ENCODE data around the gene TRIM26.
"Not testable (repeated sequence)": the region's sequence is repeated elsewhere in the genome, so short reads cannot be mapped to it uniquely, and the experiment has no call there.

The TRIM26 gene

DNA sequence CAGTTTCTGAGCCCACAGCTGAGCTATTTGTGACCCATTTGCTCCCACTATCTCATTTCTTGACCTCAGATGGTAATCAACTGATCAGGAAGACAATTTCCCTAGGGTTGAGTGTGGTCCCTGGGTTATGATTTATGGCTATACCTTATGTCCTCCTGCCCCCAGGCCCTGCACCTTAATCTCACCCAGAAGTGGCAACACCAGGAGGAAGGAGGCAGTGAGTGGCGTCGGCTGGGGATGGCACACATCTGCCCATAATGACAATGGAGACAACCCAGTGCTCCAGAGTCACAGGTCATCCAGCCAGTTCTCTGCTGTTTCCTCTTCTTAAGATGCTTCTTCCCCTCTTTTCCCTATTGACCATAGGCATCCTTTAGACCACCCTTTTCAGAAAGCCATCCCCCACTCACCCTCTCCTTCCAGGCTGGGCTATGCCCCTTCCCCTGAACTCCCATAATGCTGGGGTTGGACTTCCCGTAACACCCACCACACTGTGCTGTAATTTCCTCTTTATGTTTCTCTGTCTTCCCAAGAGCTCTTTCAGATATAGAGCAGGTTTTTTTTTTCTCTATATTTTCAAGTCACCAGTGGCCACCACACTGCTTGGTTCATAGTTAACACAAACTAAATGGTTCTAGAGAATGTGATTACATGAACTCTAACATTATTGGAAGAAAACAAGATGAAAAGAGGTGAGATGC, 60.1 kb downstream of the TRIM26 start:
- no peak for DNase-seq (ENCODE audit: low spot score)

DNA sequence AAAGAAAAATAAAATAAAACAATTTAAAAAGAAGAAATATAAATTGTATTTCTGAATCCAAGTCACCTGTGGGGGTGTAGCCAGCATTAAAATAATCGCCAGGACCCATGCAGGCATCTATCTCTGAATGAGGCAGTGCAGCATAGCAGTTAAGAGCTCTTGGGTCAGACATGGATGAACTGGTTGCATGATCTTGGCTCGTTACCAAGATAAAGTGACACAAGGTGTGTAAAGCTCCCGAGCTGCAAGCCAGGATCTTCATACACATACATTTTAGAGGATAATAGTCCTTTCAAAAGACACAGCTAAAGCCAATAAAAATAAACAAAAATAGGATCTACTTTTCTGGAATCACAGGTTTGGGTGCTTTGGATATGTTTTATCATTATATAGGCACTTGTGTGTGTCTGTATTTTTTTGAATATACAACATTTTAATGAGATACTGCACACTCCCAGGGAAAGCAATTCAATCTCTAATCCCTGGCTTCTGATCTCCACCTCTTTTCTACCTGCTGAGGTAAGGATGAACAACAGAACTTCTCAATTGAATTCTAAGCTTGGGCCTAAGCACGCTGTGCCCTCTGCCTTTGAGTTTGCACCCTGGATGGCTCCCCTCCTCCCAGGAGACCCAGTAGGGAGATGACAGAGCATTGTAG, 61.1 kb downstream of the TRIM26 start:
- no peak for DNase-seq (ENCODE audit: low spot score)

DNA sequence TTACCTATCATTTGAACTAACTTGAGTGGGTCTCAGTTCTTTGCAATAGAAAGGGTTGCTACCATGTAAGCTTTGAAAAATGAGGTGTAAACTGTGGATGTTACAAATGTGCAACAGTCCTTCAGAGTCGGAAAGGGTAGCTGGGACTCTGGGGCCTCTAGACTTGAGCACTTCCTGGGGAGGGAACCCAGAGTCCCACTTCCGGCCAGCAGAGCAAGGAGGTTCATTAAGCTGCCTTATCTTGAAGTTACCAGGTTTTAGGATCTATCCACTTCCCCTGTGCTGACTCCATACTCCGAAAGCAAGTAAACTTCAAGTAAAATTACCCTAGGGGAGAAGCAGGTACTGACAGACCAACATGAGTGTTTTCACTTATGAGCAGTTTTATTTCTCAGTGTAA, 61.6 kb downstream of the TRIM26 start:
- DNase-seq (ENCODE audit: low spot score) = no peak

DNA sequence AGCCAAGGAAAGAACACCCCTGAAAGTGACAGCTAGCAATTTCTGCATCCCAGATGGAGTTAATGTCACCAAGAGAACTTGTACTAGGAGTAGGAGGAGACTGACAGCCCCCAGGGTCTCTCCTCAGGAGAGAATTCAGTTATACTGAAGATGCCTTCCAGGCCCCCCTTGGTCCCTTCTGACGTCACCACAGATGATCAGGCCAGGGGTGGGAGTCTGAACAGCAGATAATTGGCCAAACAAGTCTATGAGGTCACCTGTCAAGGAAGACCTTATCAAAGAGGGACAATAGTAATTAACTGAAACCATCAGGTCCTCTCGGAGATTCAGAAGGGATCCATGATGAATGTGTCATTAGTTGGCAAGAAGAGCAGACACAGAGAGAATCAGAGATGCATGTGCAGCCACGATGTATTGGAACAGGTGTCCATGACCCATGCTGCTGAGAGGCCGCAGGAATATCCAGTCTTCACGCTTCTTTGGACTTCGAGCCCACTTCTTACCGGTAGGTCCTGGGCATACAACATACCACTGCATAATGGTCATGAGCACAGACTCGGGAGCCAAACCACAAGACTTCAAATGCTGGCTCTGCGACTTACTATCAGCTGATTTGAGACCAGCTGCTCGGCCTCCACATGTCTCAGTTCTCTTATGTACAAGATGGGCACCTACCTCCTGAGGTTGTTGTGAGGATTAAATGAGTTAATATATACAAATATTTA, 62.4 kb downstream of the TRIM26 start:
- no peak for DNase-seq (ENCODE audit: low spot score)

DNA sequence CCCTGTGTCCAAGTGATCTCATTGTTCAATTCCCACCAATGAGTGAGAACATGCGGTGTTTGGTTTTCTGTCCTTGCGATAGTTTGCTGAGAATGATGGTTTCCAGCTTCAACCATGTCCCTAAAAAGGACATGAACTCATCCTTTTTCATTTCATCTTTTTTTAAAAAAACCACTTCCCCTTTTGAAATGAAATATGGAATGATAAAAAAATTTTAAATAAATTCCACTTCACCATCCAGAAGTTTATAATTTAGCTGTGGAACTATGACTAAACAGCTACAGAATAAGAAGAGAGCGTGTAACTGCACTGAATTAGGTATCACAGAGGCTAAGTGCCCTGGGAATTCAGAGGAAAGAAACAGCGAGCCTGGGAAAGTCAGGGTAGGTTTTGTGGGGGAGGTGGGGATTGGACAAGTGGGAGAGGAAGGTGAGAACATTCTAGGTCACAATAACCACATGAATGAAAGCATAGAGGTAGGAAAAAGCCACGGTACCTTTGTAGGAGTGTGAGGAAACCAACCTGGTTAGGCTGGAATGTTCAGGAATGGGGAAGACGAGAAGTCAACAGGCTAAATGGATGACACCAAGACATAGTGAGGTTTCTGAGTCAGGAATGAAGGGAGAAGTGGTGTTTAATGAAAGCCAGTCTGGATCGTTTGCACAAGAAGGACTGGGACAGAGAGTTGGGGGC, 63.2 kb downstream of the TRIM26 start:
- DNase-seq (ENCODE audit: low spot score) = peak; percentile 91

DNA sequence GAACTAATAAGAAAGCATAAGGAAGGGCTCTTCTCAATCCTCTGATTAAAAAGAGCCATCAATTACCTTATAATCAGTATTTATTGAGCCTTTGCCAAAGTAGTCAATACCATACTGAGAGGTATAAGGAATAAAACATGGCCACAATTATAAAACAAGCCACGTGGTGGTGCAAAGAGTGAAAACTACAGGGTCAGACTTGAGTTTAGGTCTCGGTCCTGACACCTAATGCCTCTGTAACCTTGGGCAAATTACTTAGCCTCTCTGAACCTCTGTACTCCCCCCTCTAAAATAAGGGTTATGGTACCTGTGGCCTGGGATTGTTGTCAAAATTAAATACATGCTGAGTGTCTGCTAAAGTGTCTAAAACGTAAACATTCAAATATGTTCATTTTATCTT, 64.0 kb downstream of the TRIM26 start:
- no peak for DNase-seq (ENCODE audit: low spot score)

DNA sequence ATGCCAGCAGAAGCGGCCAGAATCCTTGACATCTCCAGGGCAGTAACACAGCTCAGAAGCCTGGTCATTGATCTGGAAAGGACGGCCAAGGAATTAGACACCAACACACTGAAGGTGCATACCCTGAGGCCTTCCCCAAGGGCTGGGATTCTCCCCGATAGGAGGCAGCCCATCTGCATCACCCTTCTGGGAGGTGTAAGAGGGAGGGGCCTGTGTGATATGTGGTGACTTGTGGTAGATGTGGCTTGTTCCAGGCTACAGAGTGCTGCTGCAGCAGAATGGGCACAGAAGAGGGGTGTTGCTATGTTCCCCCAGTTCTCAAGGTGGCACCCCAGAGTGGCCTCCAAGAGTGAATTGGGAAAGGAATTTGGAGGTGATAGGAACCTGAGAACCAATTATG, 66.1 kb downstream of the TRIM26 start:
- no peak for DNase-seq (ENCODE audit: low spot score)

DNA sequence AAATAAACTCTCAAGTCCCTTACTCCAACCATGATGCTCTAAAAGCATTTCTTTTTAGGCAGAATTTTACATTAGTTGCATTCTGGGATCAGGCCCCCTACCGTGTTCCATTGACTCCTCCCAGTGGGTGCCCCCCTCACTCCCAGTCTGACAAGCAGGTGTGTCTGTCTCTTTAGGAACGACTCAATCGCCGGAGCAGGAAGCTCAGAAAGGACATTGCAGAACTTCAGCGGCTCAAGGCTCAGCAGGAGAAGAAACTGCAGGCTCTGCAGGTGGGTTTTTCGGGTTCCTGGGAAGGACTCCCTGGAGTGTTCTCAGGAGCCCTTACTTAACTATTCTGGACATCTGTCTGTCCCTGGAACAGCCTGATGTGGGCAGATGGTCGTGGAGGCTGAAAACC, 67.4 kb downstream of the TRIM26 start:
- DNase-seq (ENCODE audit: low spot score) = no peak

DNA sequence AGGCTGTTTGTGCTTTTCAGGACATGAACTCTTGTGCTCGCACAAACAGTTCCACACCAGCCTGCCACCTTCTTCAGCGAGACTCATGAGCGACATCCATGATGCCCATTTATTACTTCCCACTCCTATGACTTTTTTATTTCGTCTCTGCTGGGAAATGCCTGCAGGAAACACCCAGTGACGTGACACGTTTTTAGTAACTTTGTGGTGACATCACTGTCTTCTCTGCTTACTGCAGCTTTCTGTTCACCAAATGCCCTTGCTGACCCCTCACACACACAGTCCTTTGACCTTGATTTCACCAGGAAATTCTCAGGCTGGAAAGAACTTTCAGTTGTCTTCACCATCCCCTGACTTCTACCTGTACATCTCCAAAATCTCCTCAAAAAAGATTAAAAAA, 68.4 kb downstream of the TRIM26 start:
- no peak for DNase-seq (ENCODE audit: low spot score)

DNA sequence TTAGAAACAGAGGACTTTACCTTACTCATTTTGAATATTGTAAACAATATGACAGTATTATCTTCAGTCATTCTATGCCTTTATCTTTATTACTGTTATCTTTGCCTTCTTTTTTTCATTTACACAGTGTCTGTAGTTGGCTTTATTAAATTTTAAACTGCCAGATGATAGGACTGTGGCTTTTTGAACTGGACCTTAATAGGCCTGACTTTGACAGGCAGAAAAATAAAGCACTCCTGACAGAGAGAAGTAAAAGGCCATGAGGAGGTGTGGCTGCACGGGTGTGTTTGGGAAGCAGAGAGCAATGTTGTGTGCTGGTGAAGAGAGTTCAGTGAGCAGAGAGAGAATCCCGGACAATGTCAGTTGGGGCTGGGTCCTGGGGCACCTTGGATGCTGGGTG, 69.4 kb downstream of the TRIM26 start:
- DNase-seq (ENCODE audit: low spot score) = no peak

DNA sequence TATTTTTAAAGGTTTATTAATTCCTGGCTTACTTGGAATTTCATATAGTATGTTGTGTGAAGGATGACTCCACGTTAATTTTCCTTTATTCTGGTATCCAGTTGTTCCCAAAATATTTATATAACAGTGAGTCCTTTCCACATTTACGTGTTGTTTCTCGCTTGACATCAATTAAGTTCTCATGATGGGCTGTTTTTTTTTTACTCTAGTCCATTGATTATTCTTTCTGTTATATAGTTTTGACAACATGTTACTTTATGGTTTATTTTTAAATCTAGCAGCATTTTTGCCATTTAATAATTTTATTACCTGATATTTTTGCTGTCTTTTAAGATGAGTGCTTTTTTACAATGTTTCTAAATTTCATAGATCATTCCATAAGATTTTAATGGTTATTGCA, 70.5 kb downstream of the TRIM26 start:
- no peak for DNase-seq (ENCODE audit: low spot score)

DNA sequence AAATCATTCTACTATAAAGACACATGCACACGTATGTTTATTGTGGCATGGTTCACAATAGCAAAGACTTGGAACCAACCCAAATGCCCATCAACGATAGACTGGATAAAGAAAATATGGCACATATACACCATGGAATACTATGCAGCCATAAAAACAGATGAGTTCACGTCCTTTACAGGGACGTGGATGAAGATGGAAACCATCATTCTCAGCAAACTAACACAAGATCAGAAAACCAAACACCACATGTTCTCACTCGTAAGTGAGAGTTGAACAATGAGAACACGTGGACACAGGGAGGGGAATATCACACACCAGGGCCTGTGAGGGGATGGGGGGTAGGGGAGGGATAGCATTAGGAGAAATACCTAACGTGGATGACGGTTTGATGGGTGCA, 73.0 kb downstream of the TRIM26 start:
- DNase-seq (ENCODE audit: low spot score) = not testable (repeated sequence)

DNA sequence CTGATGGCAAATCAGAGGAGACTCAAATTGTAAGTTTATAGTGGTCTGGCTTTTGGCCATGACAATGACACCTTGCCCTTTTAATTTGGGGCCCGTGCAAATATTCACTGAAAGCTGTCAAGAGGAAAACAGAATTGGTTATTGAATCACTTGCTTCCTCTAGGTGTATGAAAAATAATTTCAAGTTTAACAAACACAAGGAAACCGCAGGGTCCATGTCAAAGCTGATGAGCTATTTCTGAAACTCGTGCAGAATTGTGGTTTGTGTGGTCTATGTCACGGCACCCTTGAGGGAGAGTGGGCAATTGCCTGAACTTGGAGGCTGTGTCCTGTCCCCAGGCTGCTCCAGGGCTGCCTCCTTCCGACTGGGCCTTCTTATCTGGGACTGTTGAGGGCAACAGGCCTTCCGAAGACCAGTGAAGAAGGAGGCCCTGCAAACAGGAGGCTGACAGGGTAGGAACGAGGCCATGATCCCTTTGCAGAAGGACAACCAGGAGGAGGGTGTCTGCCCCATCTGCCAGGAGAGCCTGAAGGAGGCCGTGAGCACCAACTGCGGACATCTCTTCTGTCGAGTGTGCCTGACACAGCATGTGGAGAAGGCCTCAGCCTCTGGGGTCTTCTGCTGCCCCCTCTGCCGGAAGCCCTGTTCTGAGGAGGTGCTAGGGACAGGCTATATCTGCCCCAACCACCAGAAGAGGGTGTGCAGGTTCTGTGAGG, 76.5 kb downstream of the TRIM26 start:
- DNase-seq (ENCODE audit: low spot score) = no peak

DNA sequence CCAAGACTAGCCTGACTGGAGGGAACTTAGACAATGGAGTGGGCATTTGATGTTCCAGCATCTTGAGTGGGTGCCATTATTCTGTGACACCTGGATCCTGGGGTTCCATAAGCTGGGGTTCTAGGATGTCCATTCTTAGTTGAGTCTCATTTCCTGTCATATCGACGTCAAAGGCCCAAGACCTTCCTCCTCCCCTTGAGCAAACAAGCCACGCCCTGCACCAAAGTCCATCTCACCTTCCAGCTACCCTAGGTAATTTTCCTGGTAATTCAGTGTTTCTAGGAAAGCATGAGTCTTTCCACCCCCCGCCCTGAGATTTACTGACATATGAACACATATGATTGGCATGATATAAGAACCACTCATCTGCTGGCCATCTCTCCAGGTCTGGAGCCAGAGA, 77.4 kb downstream of the TRIM26 start, which contains the start of gene TRIM40:
Gene TRIM40, plus strand, starts transcription at position 384 of the 400 bp plus-strand sequence. CDS start 897 bp downstream, outside the sequence.
- DNase-seq (ENCODE audit: low spot score) = no peak

DNA sequence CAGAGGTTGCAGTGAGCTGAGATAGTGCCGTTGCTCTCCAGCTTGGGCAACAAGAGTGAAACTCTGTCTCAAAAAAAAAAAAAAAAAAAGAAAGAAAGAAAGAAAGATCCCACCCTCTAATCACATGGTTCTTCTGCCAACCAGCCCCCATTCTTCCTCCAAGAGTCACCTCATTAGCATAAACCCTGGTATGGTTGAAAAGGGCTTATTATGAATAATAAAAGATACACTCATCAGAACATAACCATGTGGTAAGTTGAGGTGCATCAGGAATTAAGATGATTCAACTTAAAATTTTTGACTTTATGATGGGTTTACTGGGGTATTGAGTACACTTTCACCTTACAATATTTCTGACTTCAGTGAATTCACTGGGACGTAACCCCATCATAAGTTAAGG, 78.1 kb downstream of the TRIM26 start:
- DNase-seq (ENCODE audit: low spot score) = no peak
